HCEC 1CT (cell line): ENCODE measurements around the gene SCRN2.
A peak's percentile ranks its signal among the peaks of the same experiment; 100 is the strongest.

Experiments
- DNase-seq: peaks from one replicate; pipeline ENCODE4 v3.0.0-alpha.2; 2017

SCRN2 gene

GRCh38 chr17:47871048-47871447, 30.0 kb upstream of the SCRN2 start:
- no peak for DNase-seq

- no peak for DNase-seq
Measured at GRCh38 chr17:47870056-47870455, 29.0 kb upstream of the SCRN2 start.

GRCh38 chr17:47869114-47869513, 28.0 kb upstream of the SCRN2 start:
- no peak for DNase-seq

- no peak for DNase-seq
Measured at GRCh38 chr17:47867813-47868533, 26.9 kb upstream of the SCRN2 start.

- DNase-seq = no peak
Measured at GRCh38 chr17:47866941-47867340, 25.9 kb upstream of the SCRN2 start.

- DNase-seq = no peak
Measured at GRCh38 chr17:47864791-47865216, 23.7 kb upstream of the SCRN2 start.

- peak; percentile 92 for DNase-seq
Measured at GRCh38 chr17:47862621-47863440, 21.8 kb upstream of the SCRN2 start.

- DNase-seq = no peak
Measured at GRCh38 chr17:47860386-47860785, 19.3 kb upstream of the SCRN2 start.

- DNase-seq = no peak
Measured at GRCh38 chr17:47857551-47858455, 16.7 kb upstream of the SCRN2 start.

- DNase-seq = no peak
Measured at GRCh38 chr17:47856830-47857229, 15.8 kb upstream of the SCRN2 start.

GRCh38 chr17:47855737-47856136, 14.7 kb upstream of the SCRN2 start:
- no peak for DNase-seq

GRCh38 chr17:47853616-47854015, 12.5 kb upstream of the SCRN2 start:
- no peak for DNase-seq

GRCh38 chr17:47852113-47852949, 11.3 kb upstream of the SCRN2 start:
- no peak for DNase-seq

- no peak for DNase-seq
Measured at GRCh38 chr17:47851764-47852112, 10.7 kb upstream of the SCRN2 start.

GRCh38 chr17:47850692-47851573, 9.9 kb upstream of the SCRN2 start, which contains the start of gene SP6:
TSS of gene SP6 (minus strand) at chr17:47851163. CDS start at chr17:47848429, 2,734 bp downstream.
- peak; percentile 62 for DNase-seq

GRCh38 chr17:47850373-47850691, 9.3 kb upstream of the SCRN2 start:
- no peak for DNase-seq

GRCh38 chr17:47848198-47848513, 7.1 kb upstream of the SCRN2 start:
- no peak for DNase-seq

GRCh38 chr17:47847341-47848197, 6.5 kb upstream of the SCRN2 start:
- DNase-seq = no peak

GRCh38 chr17:47846716-47847340, 5.8 kb upstream of the SCRN2 start:
- no peak for DNase-seq

- no peak for DNase-seq
Measured at GRCh38 chr17:47845716-47846075, 4.6 kb upstream of the SCRN2 start.
